Sigmoid colon (tissue), 4 donors: Measurements from ENCODE around the gene MAD2L2.

Source experiments
- POLR2A ChIP-seq, 2 donors: fragments of 450-650 bp; IDR thresholded peaks; one replicate each; pipeline ENCODE4 v1.6.1; 2016; ENCODE audit warnings: antibody characterized with exemption in 2 of 2, mild to moderate bottlenecking in 2 of 2, moderate library complexity in 2 of 2
- POLR2AphosphoS5 ChIP-seq, 4 donors: sonication (generic); formaldehyde crosslinking; IDR thresholded peaks; one replicate each; pipeline ENCODE4 v1.6.1; 2017; ENCODE audit warnings: antibody characterized with exemption in 4 of 4
- TF ChIP-seq, protein P1 (sequence below), 4 experiments: fragments of 450-650 bp in 3 of 4; fragments of 200-600 bp in 1 of 4; IDR thresholded peaks; one replicate each; pipeline ENCODE4 v1.5.1; 2016 to 2019; ENCODE audit warnings: antibody characterized with exemption in 4 of 4, mild to moderate bottlenecking in 3 of 4, moderate library complexity in 2 of 4

- TF ChIP-seq POLR2A (IDR thresholded peaks at IDR 0.05) (no peak), POLR2AphosphoS5 (IDR thresholded peaks at IDR 0.05) (no peak)
- TF ChIP-seq, protein P1, sequence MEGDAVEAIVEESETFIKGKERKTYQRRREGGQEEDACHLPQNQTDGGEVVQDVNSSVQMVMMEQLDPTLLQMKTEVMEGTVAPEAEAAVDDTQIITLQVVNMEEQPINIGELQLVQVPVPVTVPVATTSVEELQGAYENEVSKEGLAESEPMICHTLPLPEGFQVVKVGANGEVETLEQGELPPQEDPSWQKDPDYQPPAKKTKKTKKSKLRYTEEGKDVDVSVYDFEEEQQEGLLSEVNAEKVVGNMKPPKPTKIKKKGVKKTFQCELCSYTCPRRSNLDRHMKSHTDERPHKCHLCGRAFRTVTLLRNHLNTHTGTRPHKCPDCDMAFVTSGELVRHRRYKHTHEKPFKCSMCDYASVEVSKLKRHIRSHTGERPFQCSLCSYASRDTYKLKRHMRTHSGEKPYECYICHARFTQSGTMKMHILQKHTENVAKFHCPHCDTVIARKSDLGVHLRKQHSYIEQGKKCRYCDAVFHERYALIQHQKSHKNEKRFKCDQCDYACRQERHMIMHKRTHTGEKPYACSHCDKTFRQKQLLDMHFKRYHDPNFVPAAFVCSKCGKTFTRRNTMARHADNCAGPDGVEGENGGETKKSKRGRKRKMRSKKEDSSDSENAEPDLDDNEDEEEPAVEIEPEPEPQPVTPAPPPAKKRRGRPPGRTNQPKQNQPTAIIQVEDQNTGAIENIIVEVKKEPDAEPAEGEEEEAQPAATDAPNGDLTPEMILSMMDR (IDR thresholded peaks at IDR 0.05): no peak
These were observed 27.8 kb upstream of the MAD2L2 start for GRCh38 chr1:11708554-11709350.
